HUES48 (cell line): ENCODE data around the gene EXO1.
"Not testable (repeated sequence)": the region's sequence is repeated elsewhere in the genome, so short reads cannot be mapped to it uniquely, and the experiment has no call there.

ENCODE experiments used
- H3K27ac ChIP-seq: one replicate; pipeline ENCODE4 v1.7.0; 2013; ENCODE audit warnings: low read depth, low read length, inconsistent platforms
- H3K27me3 ChIP-seq: 2 replicates; pipeline ENCODE4 v1.6.1; 2013; ENCODE audit warnings: mild to moderate bottlenecking, low read length; ENCODE audit not compliant: control insufficient read depth, insufficient read depth
- H3K36me3 ChIP-seq: 2 replicates; pipeline ENCODE4 v1.6.1; 2013; ENCODE audit warnings: low read length; ENCODE audit not compliant: control insufficient read depth, insufficient read depth
- H3K4me1 ChIP-seq: 2 replicates; pipeline ENCODE4 v1.6.1; 2013; ENCODE audit warnings: mild to moderate bottlenecking, low read length; ENCODE audit not compliant: control insufficient read depth, insufficient read depth
- H3K4me3 ChIP-seq: 2 replicates; pipeline ENCODE4 v1.5.1; 2013; ENCODE audit warnings: mild to moderate bottlenecking, low read depth, low read length
- H3K9ac ChIP-seq: 2 replicates; pipeline ENCODE4 v1.6.1; 2013; ENCODE audit warnings: mild to moderate bottlenecking, low read depth, low read length, moderate library complexity
- H3K9me3 ChIP-seq: 2 replicates; pipeline ENCODE4 v1.6.1; 2013; ENCODE audit warnings: low read length; ENCODE audit not compliant: control insufficient read depth, insufficient read depth

EXO1 gene

GRCh38 chr1:241848686-241849344 is 811 bp downstream of the EXO1 start:
- H3K4me1 ChIP-seq: peaks cover 12% of the 10 kb centered on the region
- no peaks in the 10 kb centered on the region for H3K9me3 ChIP-seq
- no peaks in the 10 kb centered on the region for H3K27me3 ChIP-seq
- peak overlapping the region; percentile 98 for H3K4me3 ChIP-seq
- H3K9ac ChIP-seq: peak overlapping the region; percentile 92
- H3K36me3 ChIP-seq: peaks cover 39% of the 10 kb centered on the region
- H3K27ac ChIP-seq: no peak overlapping the region

GRCh38 chr1:241849345-241849695 is 1.3 kb downstream of the EXO1 start:
- Histone ChIP-seq H3K9ac (no peak overlapping the region), H3K4me1 (peaks cover 12% of the 10 kb centered on the region), H3K9me3 (no peaks in the 10 kb centered on the region), H3K36me3 (peaks cover 43% of the 10 kb centered on the region), H3K27me3 (no peaks in the 10 kb centered on the region), H3K27ac (no peak overlapping the region), H3K4me3 (peak overlapping the region; percentile 98)

GRCh38 chr1:241855545-241856140 is 7.6 kb downstream of the EXO1 start:
- not testable (repeated sequence) for H3K4me1 ChIP-seq, H3K9me3 ChIP-seq, H3K27ac ChIP-seq, H3K4me3 ChIP-seq, H3K27me3 ChIP-seq, H3K9ac ChIP-seq
- peaks cover 87% of the 10 kb centered on the region for H3K36me3 ChIP-seq

- H3K36me3 ChIP-seq: peaks cover 87% of the 10 kb centered on the region
- no peak overlapping the region for H3K9ac ChIP-seq
- no peak overlapping the region for H3K4me3 ChIP-seq
- H3K27ac ChIP-seq: no peak overlapping the region
- no peaks in the 10 kb centered on the region for H3K27me3 ChIP-seq
- H3K9me3 ChIP-seq: no peaks in the 10 kb centered on the region
- no peaks in the 10 kb centered on the region for H3K4me1 ChIP-seq
These were observed 9.1 kb downstream of the EXO1 start for GRCh38 chr1:241857131-241857530.

GRCh38 chr1:241860922-241861321 is 12.9 kb downstream of the EXO1 start:
- Histone ChIP-seq H3K9me3 (no peaks in the 10 kb centered on the region), H3K36me3 (peaks cover 96% of the 10 kb centered on the region), H3K9ac (no peak overlapping the region), H3K4me1 (no peaks in the 10 kb centered on the region), H3K4me3 (no peak overlapping the region), H3K27ac (no peak overlapping the region), H3K27me3 (no peaks in the 10 kb centered on the region)

- Histone ChIP-seq H3K9ac (no peak overlapping the region), H3K36me3 (peaks cover 83% of the 10 kb centered on the region), H3K27ac (no peak overlapping the region), H3K4me1 (no peaks in the 10 kb centered on the region), H3K4me3 (no peak overlapping the region), H3K9me3 (no peaks in the 10 kb centered on the region), H3K27me3 (no peaks in the 10 kb centered on the region)
These were observed 21.0 kb downstream of the EXO1 start for GRCh38 chr1:241869022-241869421.

GRCh38 chr1:241870336-241870735 is 22.3 kb downstream of the EXO1 start:
- no peaks in the 10 kb centered on the region for H3K4me1 ChIP-seq
- no peak overlapping the region for H3K9ac ChIP-seq
- H3K4me3 ChIP-seq: no peak overlapping the region
- no peaks in the 10 kb centered on the region for H3K9me3 ChIP-seq
- no peak overlapping the region for H3K27ac ChIP-seq
- H3K27me3 ChIP-seq: no peaks in the 10 kb centered on the region
- H3K36me3 ChIP-seq: peaks cover 78% of the 10 kb centered on the region

- Histone ChIP-seq H3K27me3 (no peaks in the 10 kb centered on the region), H3K4me3 (no peak overlapping the region), H3K4me1 (no peaks in the 10 kb centered on the region), H3K9ac (no peak overlapping the region), H3K36me3 (peaks cover 73% of the 10 kb centered on the region), H3K9me3 (no peaks in the 10 kb centered on the region), H3K27ac (no peak overlapping the region)
These were observed 22.9 kb downstream of the EXO1 start for GRCh38 chr1:241870746-241871430.

- Histone ChIP-seq H3K9ac (no peak overlapping the region), H3K27ac (no peak overlapping the region), H3K36me3 (peaks cover 78% of the 10 kb centered on the region), H3K27me3 (no peaks in the 10 kb centered on the region), H3K4me3 (no peak overlapping the region), H3K9me3 (no peaks in the 10 kb centered on the region), H3K4me1 (no peaks in the 10 kb centered on the region)
These were observed 33.4 kb downstream of the EXO1 start for GRCh38 chr1:241881440-241881839.

- no peaks in the 10 kb centered on the region for H3K9me3 ChIP-seq
- no peaks in the 10 kb centered on the region for H3K27me3 ChIP-seq
- H3K9ac ChIP-seq: no peak overlapping the region
- no peaks in the 10 kb centered on the region for H3K4me1 ChIP-seq
- peaks cover 89% of the 10 kb centered on the region for H3K36me3 ChIP-seq
- H3K4me3 ChIP-seq: no peak overlapping the region
- no peak overlapping the region for H3K27ac ChIP-seq
These were observed 35.2 kb downstream of the EXO1 start for GRCh38 chr1:241883159-241883558.

GRCh38 chr1:241888232-241888631 is 40.2 kb downstream of the EXO1 start:
- H3K4me3 ChIP-seq: no peak overlapping the region
- H3K27ac ChIP-seq: no peak overlapping the region
- no peak overlapping the region for H3K9ac ChIP-seq
- H3K36me3 ChIP-seq: peaks cover 76% of the 10 kb centered on the region
- H3K9me3 ChIP-seq: no peaks in the 10 kb centered on the region
- H3K27me3 ChIP-seq: no peaks in the 10 kb centered on the region
- H3K4me1 ChIP-seq: no peaks in the 10 kb centered on the region
